K562 (cell line): ENCODE results near the gene DAGLA. TPM values are rescaled to one million over a fixed set of nuclear protein-coding genes. Genes with fewer than 3 reads are reported as not detected.

ENCODE experiments used
- AFF4 ChIP-seq: sonication (generic); formaldehyde crosslinking; IDR thresholded peaks from 2 replicates; pipeline ENCODE4 v1.8.0; 2023; ENCODE audit warnings: mild to moderate bottlenecking, missing genetic modification reagents
- CHD4 ChIP-seq: fragments of 200-600 bp; sonication (generic); IDR thresholded peaks from 3 replicates; pipeline ENCODE4 v1.6.1; 2012; ENCODE audit warnings: low read depth, mild to moderate bottlenecking, mixed read lengths, low read length, inconsistent platforms; ENCODE audit not compliant: insufficient read depth, insufficient replicate concordance, poor library complexity, severe bottlenecking
- ETV1 ChIP-seq: fragments of 450-650 bp; conservative IDR thresholded peaks from 2 replicates; pipeline ENCODE4 v1.6.1; 2016; ENCODE audit warnings: missing genetic modification characterization, control low read depth, low read depth, missing compliant biosample characterization
- FOXK1 ChIP-seq: sonication (generic); formaldehyde crosslinking; IDR thresholded peaks from 2 replicates; pipeline ENCODE4 v1.8.0; 2022; ENCODE audit warnings: missing genetic modification reagents, mild to moderate bottlenecking, borderline replicate concordance
- IRF2 ChIP-seq: sonication (generic); formaldehyde crosslinking; IDR thresholded peaks from 2 replicates; pipeline ENCODE4 v1.8.1; 2022; ENCODE audit warnings: mild to moderate bottlenecking, missing genetic modification reagents
- MAZ ChIP-seq, 2 experiments: fragments of 450-650 bp in 1 of 2; sonication (generic) in 1 of 2; formaldehyde crosslinking; IDR thresholded peaks in 1 of 2; conservative IDR thresholded peaks in 1 of 2; 2 replicates each; pipeline versions ENCODE4 v1.4.0 to v1.5.0; 2020; ENCODE audit warnings: mild to moderate bottlenecking in 1 of 2, missing genetic modification reagents in 1 of 2
- RFX7 ChIP-seq: fragments of 250-450 bp; sonication (Bioruptor Pico); IDR thresholded peaks from 2 replicates; pipeline ENCODE4 v1.5.1; 2021; ENCODE audit warnings: mild to moderate bottlenecking
- SAFB ChIP-seq: fragments of 200-400 bp; formaldehyde crosslinking; IDR thresholded peaks from 2 replicates; pipeline ENCODE4 v1.6.1; 2017; ENCODE audit warnings: low read depth, low read length, borderline replicate concordance
- SAFB2 ChIP-seq: fragments of 200-400 bp; formaldehyde crosslinking; IDR thresholded peaks from 2 replicates; pipeline ENCODE4 v1.6.1; 2018; ENCODE audit warnings: borderline replicate concordance, low read length, low read depth, moderate library complexity; ENCODE audit not compliant: severe bottlenecking
- THAP7 ChIP-seq: fragments of 250-450 bp; sonication (Bioruptor Pico); IDR thresholded peaks from 2 replicates; pipeline ENCODE4 v1.5.0; 2021
- XRCC3 ChIP-seq: fragments of 450-650 bp; IDR thresholded peaks from 2 replicates; pipeline ENCODE4 v1.6.1; 2017; ENCODE audit warnings: mild to moderate bottlenecking, moderate library complexity
- ZBTB7A ChIP-seq: IDR thresholded peaks from 2 replicates; pipeline ENCODE4 v1.6.1; 2011; ENCODE audit warnings: low read depth, mild to moderate bottlenecking, low read length, moderate library complexity, borderline replicate concordance; ENCODE audit not compliant: control insufficient read depth
- ZC3H11A ChIP-seq: IDR thresholded peaks from 2 replicates; pipeline ENCODE4 v1.6.1; 2012; ENCODE audit warnings: low read depth, low read length, improper control_type of control experiment
- ZNF445 ChIP-seq: fragments of 250-450 bp; sonication (Bioruptor Pico); IDR thresholded peaks from 2 replicates; pipeline ENCODE4 v1.4.0; 2020; ENCODE audit warnings: low read depth, mild to moderate bottlenecking, moderate library complexity
- polyA plus RNA-seq, 8 experiments: library from polyadenylated mRNA; depleted of rRNA in 4 of 8; stranded (reverse) in 5 of 8; unstranded in 3 of 8; fragments of >200 nt; fragmentation: Nextera tagmentation in 2 of 8; fragmentation: Illumina TruSeq in 1 of 8; extraction: Ambion mirVana in 2 of 8; extraction: Trizol in 1 of 8; gene quantifications; 2 replicates each; pipeline versions ENCODE4 v1.2.1 to v1.2.3, GENCODE V29; 2011 to 2014; ENCODE audit warnings: inconsistent platforms in 1 of 8, missing spikeins in 1 of 8
- total RNA-seq, 7 experiments: library from RNA; depleted of rRNA in 6 of 7; stranded (reverse); fragments of >200 nt in 6 of 7; fragmentation: Illumina TruSeq in 2 of 7; extraction: Trizol in 2 of 7; gene quantifications; 2 replicates each; pipeline versions ENCODE4 v1.2.1 to v1.2.3, GENCODE V29; 2011 to 2021; ENCODE audit warnings: low replicate concordance in 1 of 7
- TF ChIP-seq, protein P1 (sequence below), 3 experiments: fragments of 200-800 bp in 1 of 3; fragments of 250-450 bp in 1 of 3; fragments of 450-650 bp in 1 of 3; sonication (Bioruptor Pico) in 1 of 3; sonication (Bioruptor generic) in 1 of 3; formaldehyde crosslinking in 1 of 3; IDR thresholded peaks; 2 replicates each; pipeline versions ENCODE4 v1.6.1 to v1.8.0; 2016 to 2022; ENCODE audit warnings: mild to moderate bottlenecking in 2 of 3, missing genetic modification characterization in 2 of 3, missing compliant biosample characterization in 1 of 3, moderate library complexity in 1 of 3
- TF ChIP-seq, protein P2 (sequence below), 2 experiments: IDR thresholded peaks; 2 replicates each; pipeline ENCODE4 v1.6.1; 2011; ENCODE audit warnings: borderline replicate concordance in 1 of 2, control low read depth in 1 of 2, low read depth in 1 of 2, low read length in 1 of 2, mild to moderate bottlenecking in 1 of 2, mixed read lengths in 1 of 2, moderate library complexity in 1 of 2; ENCODE audit not compliant: insufficient read depth in 1 of 2, insufficient read length in 1 of 2, poor library complexity in 1 of 2, severe bottlenecking in 1 of 2; ENCODE audit errors: extremely low read depth in 1 of 2

Gene DAGLA
- total and polyA plus RNA-seq, 9 of the 15 experiments (the other 6 are each of a cell fraction or from before 2014, with no cell fraction given), result 0.03 to 0.16 (median 0.04) TPM; not detected in 4

DNA sequence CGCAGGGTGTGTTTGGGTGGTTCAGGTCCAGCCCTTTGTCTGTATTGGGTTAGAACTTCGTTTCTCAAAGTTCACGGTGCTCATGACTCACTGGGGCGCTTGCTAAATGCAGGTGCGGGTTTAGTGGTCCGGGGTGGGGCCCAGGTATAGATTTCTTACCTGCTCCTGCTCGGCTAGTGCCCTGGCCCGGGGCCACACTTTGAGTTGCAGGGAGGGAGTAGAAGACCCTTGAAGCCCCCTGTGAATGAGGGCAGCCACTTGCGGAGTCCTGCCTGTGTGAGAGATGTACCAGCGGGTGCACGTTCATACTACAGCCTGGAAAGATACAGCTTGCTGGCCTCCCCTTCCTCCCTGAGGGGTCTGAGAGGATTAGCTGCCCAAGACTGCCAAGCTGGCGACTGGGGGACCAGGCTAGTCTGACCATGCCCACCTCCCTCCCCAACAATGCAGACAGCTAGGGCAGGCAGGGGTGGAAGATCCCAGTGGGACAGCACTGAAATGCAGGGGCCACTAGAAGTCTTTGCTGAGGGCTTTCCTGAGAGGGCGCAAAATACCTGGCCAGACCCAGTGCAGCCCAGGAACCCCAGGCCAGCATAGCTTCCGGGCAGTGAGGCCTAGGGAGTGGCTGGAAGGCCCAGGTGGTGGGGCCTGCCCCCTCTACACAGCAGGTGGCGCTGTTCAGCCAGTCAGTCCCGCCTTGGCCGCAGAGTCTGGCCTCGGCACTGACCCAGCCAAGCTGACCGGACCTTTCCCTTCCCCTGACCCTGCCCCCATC lies 67.2 kb downstream of the DAGLA start (continued):
- no peak for TF ChIP-seq THAP7 (CRISPR knock-in tag)
- TF ChIP-seq, protein P1, sequence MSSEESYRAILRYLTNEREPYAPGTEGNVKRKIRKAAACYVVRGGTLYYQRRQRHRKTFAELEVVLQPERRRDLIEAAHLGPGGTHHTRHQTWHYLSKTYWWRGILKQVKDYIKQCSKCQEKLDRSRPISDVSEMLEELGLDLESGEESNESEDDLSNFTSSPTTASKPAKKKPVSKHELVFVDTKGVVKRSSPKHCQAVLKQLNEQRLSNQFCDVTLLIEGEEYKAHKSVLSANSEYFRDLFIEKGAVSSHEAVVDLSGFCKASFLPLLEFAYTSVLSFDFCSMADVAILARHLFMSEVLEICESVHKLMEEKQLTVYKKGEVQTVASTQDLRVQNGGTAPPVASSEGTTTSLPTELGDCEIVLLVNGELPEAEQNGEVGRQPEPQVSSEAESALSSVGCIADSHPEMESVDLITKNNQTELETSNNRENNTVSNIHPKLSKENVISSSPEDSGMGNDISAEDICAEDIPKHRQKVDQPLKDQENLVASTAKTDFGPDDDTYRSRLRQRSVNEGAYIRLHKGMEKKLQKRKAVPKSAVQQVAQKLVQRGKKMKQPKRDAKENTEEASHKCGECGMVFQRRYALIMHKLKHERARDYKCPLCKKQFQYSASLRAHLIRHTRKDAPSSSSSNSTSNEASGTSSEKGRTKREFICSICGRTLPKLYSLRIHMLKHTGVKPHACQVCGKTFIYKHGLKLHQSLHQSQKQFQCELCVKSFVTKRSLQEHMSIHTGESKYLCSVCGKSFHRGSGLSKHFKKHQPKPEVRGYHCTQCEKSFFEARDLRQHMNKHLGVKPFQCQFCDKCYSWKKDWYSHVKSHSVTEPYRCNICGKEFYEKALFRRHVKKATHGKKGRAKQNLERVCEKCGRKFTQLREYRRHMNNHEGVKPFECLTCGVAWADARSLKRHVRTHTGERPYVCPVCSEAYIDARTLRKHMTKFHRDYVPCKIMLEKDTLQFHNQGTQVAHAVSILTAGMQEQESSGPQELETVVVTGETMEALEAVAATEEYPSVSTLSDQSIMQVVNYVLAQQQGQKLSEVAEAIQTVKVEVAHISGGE (CRISPR knock-in tag; IDR thresholded peaks at IDR 0.05), result no peak
- peak in 1 of 2 experiments; percentile 85; a peak in 2 of 4 replicates for TF ChIP-seq MAZ (CRISPR knock-in tag; conservative IDR thresholded peaks at IDR 0.05 in 1 of 2, IDR thresholded peaks at IDR 0.05 in 1 of 2)
- no peak for TF ChIP-seq IRF2 (CRISPR knock-in tag)
- TF ChIP-seq ETV1 (tag), result peak; percentile 56; the same call in 1 of the 2 replicates
- no peak for TF ChIP-seq XRCC3
- TF ChIP-seq ZNF445, result no peak
- TF ChIP-seq SAFB2, result no peak
- no peak for TF ChIP-seq ZC3H11A
- no peak for TF ChIP-seq RFX7 (CRISPR knock-in tag)
- TF ChIP-seq SAFB, result no peak
- no peak for TF ChIP-seq AFF4 (CRISPR knock-in tag)
- TF ChIP-seq, protein P2, sequence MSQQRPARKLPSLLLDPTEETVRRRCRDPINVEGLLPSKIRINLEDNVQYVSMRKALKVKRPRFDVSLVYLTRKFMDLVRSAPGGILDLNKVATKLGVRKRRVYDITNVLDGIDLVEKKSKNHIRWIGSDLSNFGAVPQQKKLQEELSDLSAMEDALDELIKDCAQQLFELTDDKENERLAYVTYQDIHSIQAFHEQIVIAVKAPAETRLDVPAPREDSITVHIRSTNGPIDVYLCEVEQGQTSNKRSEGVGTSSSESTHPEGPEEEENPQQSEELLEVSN (IDR thresholded peaks at IDR 0.05; ENCODE audit: borderline replicate concordance in 1 of 2, extremely low read depth in 1 of 2, insufficient read depth in 1 of 2, insufficient read length in 1 of 2, low read depth in 1 of 2, low read length in 1 of 2, poor library complexity in 1 of 2, severe bottlenecking in 1 of 2), result no peak
- 0 out of 2 replicates have a peak, but pooled peaks have one; percentile 23 for TF ChIP-seq ZBTB7A
- no peak for TF ChIP-seq CHD4
- no peak for TF ChIP-seq FOXK1
